Measurements from ENCODE around the gene ANKLE1. TPM values are rescaled to one million over a fixed set of nuclear protein-coding genes. Genes with fewer than 3 reads are reported as not detected.
A peak's percentile ranks its signal among the peaks of the same experiment; 100 is the strongest.

ANKLE1 gene
- polyA plus RNA-seq (2013) = 7.7 TPM

- ChIA-PET POLR2A (no interaction called here), CTCF (interaction anchor here (0.6 to 17.5 kb wide), 9 partner anchors 10 to 213 kb away, joined by 3 to 183 read pairs (median 4); partner anchors contain the start of genes BABAM1, OCEL1 and USHBP1)
- Histone ChIP-seq H3K9me3 (ENCODE audit: control extremely low read depth in 1 of 5, control insufficient read depth in 4 of 5, insufficient read depth in 2 of 5, low read depth in 1 of 5, low read length in 4 of 5) (no peaks in the 10 kb centered on the region), H3K4me1 (ENCODE audit: control extremely low read depth in 1 of 4, control insufficient read depth in 4 of 4, insufficient read depth in 4 of 4, low read length in 3 of 4) (peaks cover 0 to 20% (median 18%) of the 10 kb centered on the region in 4 experiments), H3K27me3 (replicated peaks in 2 of 5; ENCODE audit: control insufficient read depth in 4 of 5, insufficient read depth in 5 of 5, low read length in 4 of 5) (no peaks in the 10 kb centered on the region), H3K27ac (ENCODE audit: insufficient read depth in 1 of 2, low read depth in 1 of 2, low read length in 2 of 2, poor library complexity in 1 of 2, severe bottlenecking in 2 of 2) (no peak within 1 kb of the TSS), H3K36me3 (ENCODE audit: control insufficient read depth in 4 of 4, insufficient read depth in 4 of 4, low read length in 3 of 4) (peaks cover 3 to 49% (median 22%) of the 10 kb centered on the region in 4 experiments), H3K4me3 (ENCODE audit: control insufficient read depth in 1 of 7, extremely low read depth in 1 of 7, insufficient read depth in 4 of 7, low read depth in 2 of 7, low read length in 6 of 7) (peak within 1 kb of the TSS; percentile 19 to 74 (median 61))
- WGBS (ENCODE audit: insufficient coverage) = 6% methylated on average over 66 of the region's 75 CpGs
- DNase-seq = peak in 2 of 3 donors; percentile 72 to 85
Observed at GRCh38 chr19:17281391-17282304, at the start of gene ANKLE1. Gene ANKLE1, plus strand, starts transcription at chr19:17281901. Its CDS starts 20 bp downstream, at chr19:17281921.

- Histone ChIP-seq H3K36me3 (ENCODE audit: control insufficient read depth in 4 of 4, insufficient read depth in 4 of 4, low read length in 3 of 4) (peaks cover 0 to 29% (median 14%) of the 10 kb centered on the region in 4 experiments), H3K4me3 (ENCODE audit: control insufficient read depth in 1 of 7, extremely low read depth in 1 of 7, insufficient read depth in 4 of 7, low read depth in 2 of 7, low read length in 6 of 7) (no peak overlapping the region), H3K27ac (ENCODE audit: insufficient read depth in 1 of 2, low read depth in 1 of 2, low read length in 2 of 2, poor library complexity in 1 of 2, severe bottlenecking in 2 of 2) (no peak overlapping the region), H3K27me3 (replicated peaks in 2 of 5; ENCODE audit: control insufficient read depth in 4 of 5, insufficient read depth in 5 of 5, low read length in 4 of 5) (no peaks in the 10 kb centered on the region), H3K4me1 (ENCODE audit: control extremely low read depth in 1 of 4, control insufficient read depth in 4 of 4, insufficient read depth in 4 of 4, low read length in 3 of 4) (peaks cover 0 to 18% (median 13%) of the 10 kb centered on the region in 4 experiments), H3K9me3 (ENCODE audit: control extremely low read depth in 1 of 5, control insufficient read depth in 4 of 5, insufficient read depth in 2 of 5, low read depth in 1 of 5, low read length in 4 of 5) (no peaks in the 10 kb centered on the region)
- DNase-seq = no peak
- CTCF ChIA-PET = no interaction called here
- POLR2A ChIA-PET = no interaction called here
- 95% methylated on average over 25 of the region's 25 CpGs for WGBS (ENCODE audit: insufficient coverage)
Observed at GRCh38 chr19:17232258-17232657, 49.4 kb upstream of the ANKLE1 start.

- Histone ChIP-seq H3K27me3 (replicated peaks in 2 of 5; ENCODE audit: control insufficient read depth in 4 of 5, insufficient read depth in 5 of 5, low read length in 4 of 5) (no peaks in the 10 kb centered on the region), H3K4me3 (ENCODE audit: control insufficient read depth in 1 of 7, extremely low read depth in 1 of 7, insufficient read depth in 4 of 7, low read depth in 2 of 7, low read length in 6 of 7) (peak overlapping the region in 6 of 7 experiments; percentile 43 to 75 (median 63)), H3K4me1 (ENCODE audit: control extremely low read depth in 1 of 4, control insufficient read depth in 4 of 4, insufficient read depth in 4 of 4, low read length in 3 of 4) (peaks cover 0 to 18% (median 13%) of the 10 kb centered on the region in 4 experiments), H3K27ac (ENCODE audit: insufficient read depth in 1 of 2, low read depth in 1 of 2, low read length in 2 of 2, poor library complexity in 1 of 2, severe bottlenecking in 2 of 2) (peak overlapping the region in 1 of 2 experiments; percentile 66), H3K9me3 (ENCODE audit: control extremely low read depth in 1 of 5, control insufficient read depth in 4 of 5, insufficient read depth in 2 of 5, low read depth in 1 of 5, low read length in 4 of 5) (no peaks in the 10 kb centered on the region), H3K36me3 (ENCODE audit: control insufficient read depth in 4 of 4, insufficient read depth in 4 of 4, low read length in 3 of 4) (peaks cover 0 to 31% (median 14%) of the 10 kb centered on the region in 4 experiments)
- 13% methylated on average over 8 of the region's 11 CpGs for WGBS (ENCODE audit: insufficient coverage)
- DNase-seq = peak; percentile 38 to 70 (median 68)
- ChIA-PET POLR2A (no interaction called here), CTCF (interaction anchor here (1.0 to 2.5 kb wide), 4 partner anchors 8 to 164 kb away, joined by 3 to 12 read pairs (median 9); partner anchors contain the start of gene OCEL1)
Observed at GRCh38 chr19:17234911-17235299, 46.8 kb upstream of the ANKLE1 start.

- CTCF ChIA-PET = interaction anchor here (0.6 to 2.5 kb wide), 8 partner anchors 9 to 164 kb away, joined by 3 to 12 read pairs (median 4); partner anchors contain the start of gene OCEL1
- H3K9me3 ChIP-seq (ENCODE audit: control extremely low read depth in 1 of 5, control insufficient read depth in 4 of 5, insufficient read depth in 2 of 5, low read depth in 1 of 5, low read length in 4 of 5) = no peaks in the 10 kb centered on the region
- peaks cover 0 to 18% (median 13%) of the 10 kb centered on the region in 4 experiments for H3K4me1 ChIP-seq (ENCODE audit: control extremely low read depth in 1 of 4, control insufficient read depth in 4 of 4, insufficient read depth in 4 of 4, low read length in 3 of 4)
- POLR2A ChIA-PET = interaction anchor here (0.5 to 0.9 kb wide), 4 partner anchors 15 to 65 kb away, joined by 3 read pairs; partner anchors contain the start of gene BABAM1
- peaks cover 0 to 33% (median 12%) of the 10 kb centered on the region in 4 experiments for H3K36me3 ChIP-seq (ENCODE audit: control insufficient read depth in 4 of 4, insufficient read depth in 4 of 4, low read length in 3 of 4)
- H3K4me3 ChIP-seq (ENCODE audit: control insufficient read depth in 1 of 7, extremely low read depth in 1 of 7, insufficient read depth in 4 of 7, low read depth in 2 of 7, low read length in 6 of 7) = peak overlapping the region; percentile 43 to 75 (median 60)
- no peaks in the 10 kb centered on the region for H3K27me3 ChIP-seq (replicated peaks in 2 of 5; ENCODE audit: control insufficient read depth in 4 of 5, insufficient read depth in 5 of 5, low read length in 4 of 5)
- 2% methylated on average over 58 of the region's 80 CpGs for WGBS (ENCODE audit: insufficient coverage)
- H3K27ac ChIP-seq (ENCODE audit: insufficient read depth in 1 of 2, low read depth in 1 of 2, low read length in 2 of 2, poor library complexity in 1 of 2, severe bottlenecking in 2 of 2) = peak overlapping the region in 1 of 2 experiments; percentile 66
- DNase-seq = peak; percentile 77 to 84 (median 82)
Observed at GRCh38 chr19:17235300-17235970, 46.3 kb upstream of the ANKLE1 start.

- CTCF ChIA-PET = interaction anchor here (0.6 to 2.5 kb wide), 10 partner anchors 9 to 590 kb away, joined by 3 to 12 read pairs (median 3); partner anchors contain the start of gene OCEL1
- Histone ChIP-seq H3K4me3 (ENCODE audit: control insufficient read depth in 1 of 7, extremely low read depth in 1 of 7, insufficient read depth in 4 of 7, low read depth in 2 of 7, low read length in 6 of 7) (peak overlapping the region in 5 of 7 experiments; percentile 50 to 75 (median 66)), H3K9me3 (ENCODE audit: control extremely low read depth in 1 of 5, control insufficient read depth in 4 of 5, insufficient read depth in 2 of 5, low read depth in 1 of 5, low read length in 4 of 5) (no peaks in the 10 kb centered on the region), H3K36me3 (ENCODE audit: control insufficient read depth in 4 of 4, insufficient read depth in 4 of 4, low read length in 3 of 4) (peaks cover 0 to 28% (median 10%) of the 10 kb centered on the region in 4 experiments), H3K4me1 (ENCODE audit: control extremely low read depth in 1 of 4, control insufficient read depth in 4 of 4, insufficient read depth in 4 of 4, low read length in 3 of 4) (peaks cover 0 to 18% (median 13%) of the 10 kb centered on the region in 4 experiments), H3K27me3 (replicated peaks in 2 of 5; ENCODE audit: control insufficient read depth in 4 of 5, insufficient read depth in 5 of 5, low read length in 4 of 5) (no peaks in the 10 kb centered on the region), H3K27ac (ENCODE audit: insufficient read depth in 1 of 2, low read depth in 1 of 2, low read length in 2 of 2, poor library complexity in 1 of 2, severe bottlenecking in 2 of 2) (no peak overlapping the region)
- POLR2A ChIA-PET = interaction anchor here (0.5 to 0.9 kb wide), 4 partner anchors 16 to 66 kb away, joined by 3 read pairs; partner anchors contain the start of gene BABAM1
- no CpG with 5 or more reads among the region's 27 CpGs for WGBS (ENCODE audit: insufficient coverage)
- no peak for DNase-seq
Observed at GRCh38 chr19:17235971-17236777, 45.5 kb upstream of the ANKLE1 start.

- no peaks in the 10 kb centered on the region for H3K27me3 ChIP-seq (replicated peaks in 2 of 5; ENCODE audit: control insufficient read depth in 4 of 5, insufficient read depth in 5 of 5, low read length in 4 of 5)
- ChIA-PET POLR2A (no interaction called here), CTCF (interaction anchor here (0.6 to 2.5 kb wide), 7 partner anchors 9 to 591 kb away, joined by 3 to 8 read pairs (median 3); partner anchors contain the start of gene BABAM1)
- H3K4me3 ChIP-seq (ENCODE audit: control insufficient read depth in 1 of 7, extremely low read depth in 1 of 7, insufficient read depth in 4 of 7, low read depth in 2 of 7, low read length in 6 of 7) = no peak overlapping the region
- H3K27ac ChIP-seq (ENCODE audit: insufficient read depth in 1 of 2, low read depth in 1 of 2, low read length in 2 of 2, poor library complexity in 1 of 2, severe bottlenecking in 2 of 2) = no peak overlapping the region
- DNase-seq = no peak
- WGBS (ENCODE audit: insufficient coverage) = 97% methylated on average over 16 of the region's 18 CpGs
- peaks cover 0 to 22% (median 7%) of the 10 kb centered on the region in 4 experiments for H3K36me3 ChIP-seq (ENCODE audit: control insufficient read depth in 4 of 4, insufficient read depth in 4 of 4, low read length in 3 of 4)
- peaks cover 0 to 18% (median 13%) of the 10 kb centered on the region in 4 experiments for H3K4me1 ChIP-seq (ENCODE audit: control extremely low read depth in 1 of 4, control insufficient read depth in 4 of 4, insufficient read depth in 4 of 4, low read length in 3 of 4)
- no peaks in the 10 kb centered on the region for H3K9me3 ChIP-seq (ENCODE audit: control extremely low read depth in 1 of 5, control insufficient read depth in 4 of 5, insufficient read depth in 2 of 5, low read depth in 1 of 5, low read length in 4 of 5)
Observed at GRCh38 chr19:17236811-17237543, 44.7 kb upstream of the ANKLE1 start.

All from common myeloid progenitor, CD34-positive (primary cell).